IPS-18c (cell line): ENCODE results near the gene KCNQ1.

Experiments
- H3K4me3 ChIP-seq: 2 replicates; pipeline ENCODE4 v1.7.0; 2013; ENCODE audit warnings: low read depth, mild to moderate bottlenecking, low read length, moderate library complexity; ENCODE audit not compliant: insufficient read depth
- H3K9me3 ChIP-seq: one replicate; pipeline ENCODE4 v1.6.1; 2013; ENCODE audit warnings: mild to moderate bottlenecking, low read length, moderate library complexity; ENCODE audit not compliant: control insufficient read depth, insufficient read depth

KCNQ1 gene

DNA sequence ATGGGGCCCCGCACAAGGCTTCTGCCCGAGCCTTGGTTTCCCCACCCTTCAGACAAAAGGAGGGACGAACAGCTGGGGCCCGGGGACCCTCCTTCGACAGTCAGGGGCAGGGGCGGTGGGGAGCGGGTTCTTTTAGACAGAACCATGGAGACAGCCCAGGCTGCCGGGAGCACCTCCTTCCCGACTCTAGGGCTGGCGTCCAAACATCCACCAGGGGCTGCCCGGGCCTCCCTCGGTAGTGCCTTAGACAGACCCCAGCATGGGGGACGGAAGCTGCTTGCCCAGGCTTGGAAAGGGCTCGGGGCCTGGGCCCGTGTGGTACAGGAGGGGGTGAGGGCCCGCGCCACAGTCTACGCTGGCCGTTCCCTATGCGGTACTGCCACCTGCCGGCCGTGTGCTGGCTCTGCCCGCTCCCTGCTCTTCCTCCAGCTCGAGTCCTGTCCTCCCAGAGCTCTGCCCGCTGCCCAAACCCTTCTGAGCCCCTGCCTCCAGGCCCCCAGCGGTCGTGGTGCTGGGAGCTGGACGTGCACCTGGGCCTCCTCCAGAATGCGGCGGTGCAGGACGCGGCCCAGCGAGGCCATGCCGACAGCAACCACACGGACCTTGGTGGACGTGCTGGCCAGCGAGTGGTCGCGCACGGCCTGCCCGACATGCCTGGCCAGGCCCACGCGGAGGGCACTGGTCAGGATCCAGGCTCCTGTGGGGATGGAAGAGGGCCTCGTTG is 24.1 kb upstream of the KCNQ1 start:
- no peak overlapping the region for H3K4me3 ChIP-seq
- H3K9me3 ChIP-seq: peaks cover 5% of the 10 kb centered on the region

- H3K4me3 ChIP-seq: no peak overlapping the region
- peaks cover 5% of the 10 kb centered on the region for H3K9me3 ChIP-seq
Measured at GRCh38 chr11:2421226-2421994, 23.4 kb upstream of the KCNQ1 start.

- H3K9me3 ChIP-seq: peaks cover 5% of the 10 kb centered on the region
- no peak overlapping the region for H3K4me3 ChIP-seq
Measured at GRCh38 chr11:2421996-2422395, 22.8 kb upstream of the KCNQ1 start.

DNA sequence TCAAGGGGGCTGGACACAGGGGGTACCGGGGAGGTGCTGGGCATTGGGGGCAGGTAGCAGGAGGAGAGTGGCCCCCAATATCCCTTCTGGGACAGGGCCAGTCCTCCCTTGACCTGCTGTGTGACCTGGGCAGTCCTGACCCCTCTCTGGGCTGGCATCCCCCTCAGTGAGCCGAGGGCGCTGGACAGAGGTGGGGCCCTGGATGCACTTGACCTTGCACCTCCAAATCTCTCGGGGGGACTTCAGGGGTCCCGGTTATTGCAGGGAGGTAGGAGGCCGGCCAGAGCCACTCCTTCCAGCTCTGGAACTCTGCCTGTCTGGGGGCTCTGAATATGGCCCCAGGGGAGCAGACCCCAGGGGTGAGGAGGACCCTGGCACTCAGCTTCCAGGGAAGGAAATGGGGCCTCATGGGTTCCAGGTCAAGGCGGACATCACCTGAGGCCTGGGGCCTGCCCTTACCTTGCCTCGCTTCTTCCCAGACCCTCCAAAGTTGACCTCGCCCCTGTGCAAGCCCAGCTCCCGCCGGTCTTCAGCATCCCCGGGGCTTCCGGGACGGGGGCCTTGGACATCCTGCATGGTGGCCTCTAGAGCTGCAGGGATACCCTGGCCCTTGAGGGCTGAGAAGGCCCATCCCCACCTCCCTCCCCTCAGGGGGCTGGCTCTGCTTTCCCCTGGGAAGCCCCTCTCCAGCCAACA is 22.2 kb upstream of the KCNQ1 start:
- Histone ChIP-seq H3K4me3 (no peak overlapping the region), H3K9me3 (peaks cover 5% of the 10 kb centered on the region)

DNA sequence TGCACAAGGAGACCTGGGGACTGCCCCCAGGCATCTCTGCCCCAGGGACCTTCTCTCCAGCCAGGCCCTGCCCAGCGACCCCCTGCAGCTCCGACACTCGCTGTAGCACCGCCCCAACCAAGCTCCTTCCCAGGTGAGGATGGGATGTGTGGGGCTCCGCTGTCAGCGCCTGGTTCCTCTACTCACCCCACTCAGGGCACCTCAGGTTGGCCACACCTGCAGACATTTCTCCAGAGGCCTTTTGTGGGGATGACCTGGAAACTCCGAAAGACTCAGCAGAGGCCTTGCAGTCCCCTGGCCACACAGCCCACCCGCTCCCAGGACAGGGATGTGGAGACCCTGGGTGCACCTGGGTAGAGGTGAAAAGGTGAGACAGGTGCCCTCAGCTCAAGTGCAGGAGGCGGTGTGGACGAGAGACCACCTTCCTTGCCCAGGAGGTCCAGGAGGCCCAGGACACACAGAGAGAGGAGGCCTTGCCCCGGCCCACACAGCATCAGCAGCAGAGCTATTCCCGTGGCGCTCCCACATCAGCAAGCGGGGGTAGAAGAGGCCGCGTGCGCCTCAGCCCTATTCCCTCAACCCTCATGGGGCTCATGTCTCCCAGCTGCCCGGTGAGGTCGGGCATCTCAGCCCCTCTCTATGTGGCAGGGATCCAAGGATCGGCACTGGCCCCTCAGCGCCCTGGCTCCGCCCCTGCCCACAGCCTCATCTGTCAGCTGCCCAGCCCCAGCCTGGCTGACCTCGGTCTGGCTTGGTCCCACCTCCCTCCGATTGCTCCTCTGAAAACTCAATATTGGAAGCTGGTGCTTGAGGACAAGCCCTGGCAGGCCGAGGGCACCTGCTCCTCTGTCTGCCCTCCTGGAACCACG is 21.4 kb upstream of the KCNQ1 start:
- Histone ChIP-seq H3K9me3 (peaks cover 5% of the 10 kb centered on the region), H3K4me3 (no peak overlapping the region)

DNA sequence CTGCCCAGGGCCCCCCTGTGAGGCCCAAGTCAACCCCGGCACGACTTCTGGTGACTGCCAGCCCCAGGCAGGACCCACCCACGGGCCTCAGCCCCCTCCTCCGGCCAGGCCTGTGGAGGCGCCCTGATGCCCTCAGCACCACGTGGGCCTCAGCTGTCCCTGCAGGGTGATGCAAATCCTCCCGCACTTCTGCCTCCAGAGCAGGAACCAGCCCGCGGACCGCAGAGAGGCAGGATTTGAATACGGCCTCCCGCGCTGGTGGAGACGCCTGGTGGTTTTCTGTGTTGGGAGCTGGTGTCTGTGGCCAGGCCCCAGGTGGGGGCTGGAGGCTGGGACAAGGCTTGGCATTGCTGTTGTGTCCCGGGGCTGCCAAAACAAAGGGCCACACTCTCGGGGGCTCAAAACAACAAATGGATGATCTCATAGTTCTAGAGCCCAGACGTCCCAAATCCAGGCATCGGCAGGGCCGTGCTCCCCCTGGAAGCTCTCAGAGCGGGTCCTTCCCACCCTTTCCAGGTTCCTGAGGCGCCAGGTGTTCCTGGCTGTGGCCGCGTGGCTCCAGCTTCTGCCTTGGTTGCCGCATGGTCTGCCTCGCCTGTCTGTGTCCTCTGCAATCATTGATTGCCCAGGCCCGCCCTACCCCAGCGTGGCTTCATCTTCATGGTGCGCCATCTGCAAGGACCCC is 19.9 kb upstream of the KCNQ1 start:
- no peak overlapping the region for H3K4me3 ChIP-seq
- H3K9me3 ChIP-seq: peaks cover 5% of the 10 kb centered on the region

DNA sequence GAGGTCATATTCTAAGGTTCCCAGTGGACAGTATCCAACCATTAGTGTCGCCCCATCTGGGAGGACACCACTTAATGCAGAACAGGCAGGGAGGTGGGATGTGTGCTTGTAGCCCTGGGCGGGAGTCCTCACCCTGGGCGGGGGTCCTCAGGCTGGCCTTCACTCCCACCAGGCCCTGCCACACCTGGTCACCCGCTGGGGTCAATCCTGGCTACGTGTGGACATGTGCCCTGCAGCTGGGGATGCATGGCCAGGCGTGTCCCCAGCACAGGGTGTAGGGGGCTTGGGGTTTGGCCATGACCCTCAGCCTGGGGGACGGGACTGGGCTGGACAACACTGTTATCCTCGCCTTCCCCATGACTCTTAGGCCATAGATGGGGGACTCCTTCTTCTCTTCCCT is 19.3 kb upstream of the KCNQ1 start:
- no peak overlapping the region for H3K4me3 ChIP-seq
- H3K9me3 ChIP-seq: peaks cover 5% of the 10 kb centered on the region

- H3K4me3 ChIP-seq: no peak overlapping the region
- H3K9me3 ChIP-seq: peaks cover 5% of the 10 kb centered on the region
Measured at GRCh38 chr11:2426221-2426620, 18.6 kb upstream of the KCNQ1 start.

- H3K9me3 ChIP-seq: peaks cover 4% of the 10 kb centered on the region
- no peak overlapping the region for H3K4me3 ChIP-seq
Measured at GRCh38 chr11:2426826-2427521, 17.8 kb upstream of the KCNQ1 start.

DNA sequence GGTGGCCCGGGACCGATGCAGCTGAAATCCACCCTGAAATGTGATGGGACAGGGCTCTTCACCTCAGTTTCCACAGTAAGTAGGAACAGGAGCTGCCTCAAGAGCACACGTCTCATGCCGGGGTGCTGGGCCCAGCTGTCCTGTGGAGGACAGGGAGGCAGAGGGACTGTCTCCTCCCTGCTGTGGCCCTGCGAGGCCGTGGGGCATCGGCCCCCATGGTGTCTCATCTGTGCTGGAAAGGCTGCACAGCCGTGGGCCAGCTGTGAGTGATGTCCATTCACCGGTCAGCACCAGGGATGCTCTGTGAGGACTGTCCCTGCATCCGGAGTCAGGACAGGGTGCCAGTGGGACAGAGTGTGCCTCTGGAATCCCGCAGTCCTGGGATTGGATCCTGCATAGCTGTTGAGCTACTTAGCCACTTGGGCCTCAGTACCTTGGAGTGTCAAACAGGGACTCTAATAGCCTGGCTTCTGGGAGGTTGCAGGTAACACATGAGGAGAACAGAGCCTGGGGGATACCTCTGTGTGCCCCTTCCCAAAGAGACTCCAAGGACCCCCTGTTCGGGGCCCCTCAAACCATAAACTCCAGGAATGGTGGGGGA is 17.0 kb upstream of the KCNQ1 start:
- H3K9me3 ChIP-seq: peaks cover 2% of the 10 kb centered on the region
- H3K4me3 ChIP-seq: no peak overlapping the region

- Histone ChIP-seq H3K4me3 (no peak overlapping the region), H3K9me3 (peaks cover 2% of the 10 kb centered on the region)
Measured at GRCh38 chr11:2428322-2428795, 16.4 kb upstream of the KCNQ1 start.

DNA sequence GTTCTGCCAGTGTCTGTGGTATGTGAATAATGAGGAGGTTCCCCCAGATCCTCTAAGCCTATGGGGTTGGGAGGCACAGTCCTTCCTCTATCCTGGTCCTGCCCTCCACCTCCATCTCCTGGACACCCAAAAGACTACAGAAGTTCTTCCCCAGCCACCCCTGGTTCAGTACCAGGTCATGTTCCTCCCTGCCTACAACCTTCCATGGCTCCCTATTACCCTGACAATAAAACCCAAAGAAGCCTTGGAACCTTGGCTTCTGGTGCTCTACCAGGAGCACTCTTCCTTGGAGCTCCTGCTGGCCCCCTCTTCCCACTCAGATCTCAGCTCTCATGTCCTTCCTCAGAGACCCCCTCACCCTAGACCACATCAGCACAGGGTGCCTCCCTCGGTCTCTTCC is 13.4 kb upstream of the KCNQ1 start:
- peaks cover 2% of the 10 kb centered on the region for H3K9me3 ChIP-seq
- H3K4me3 ChIP-seq: no peak overlapping the region

DNA sequence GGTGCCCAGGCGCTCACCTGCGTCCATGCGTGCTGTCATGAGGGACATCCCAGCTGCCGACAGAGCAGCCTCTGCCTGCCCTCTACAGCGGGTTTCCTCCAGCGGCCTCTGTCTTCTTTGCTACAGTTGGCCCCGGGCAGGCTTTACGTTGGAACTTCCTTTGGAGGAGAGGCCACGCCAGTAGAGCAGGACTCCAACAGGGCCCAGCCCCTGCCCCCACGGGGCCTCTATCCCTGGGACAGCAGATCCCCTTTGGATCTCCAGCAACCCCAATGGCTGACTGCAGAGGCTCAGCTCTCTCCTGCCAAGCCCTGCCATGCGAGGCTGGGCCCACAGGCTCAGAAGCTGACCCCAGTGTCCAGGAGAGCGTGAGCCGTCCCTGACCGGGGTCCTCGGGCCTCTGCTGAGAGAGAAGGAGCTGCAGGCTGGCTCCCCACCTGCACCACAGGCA is 12.6 kb upstream of the KCNQ1 start:
- Histone ChIP-seq H3K9me3 (peaks cover 2% of the 10 kb centered on the region), H3K4me3 (no peak overlapping the region)

DNA sequence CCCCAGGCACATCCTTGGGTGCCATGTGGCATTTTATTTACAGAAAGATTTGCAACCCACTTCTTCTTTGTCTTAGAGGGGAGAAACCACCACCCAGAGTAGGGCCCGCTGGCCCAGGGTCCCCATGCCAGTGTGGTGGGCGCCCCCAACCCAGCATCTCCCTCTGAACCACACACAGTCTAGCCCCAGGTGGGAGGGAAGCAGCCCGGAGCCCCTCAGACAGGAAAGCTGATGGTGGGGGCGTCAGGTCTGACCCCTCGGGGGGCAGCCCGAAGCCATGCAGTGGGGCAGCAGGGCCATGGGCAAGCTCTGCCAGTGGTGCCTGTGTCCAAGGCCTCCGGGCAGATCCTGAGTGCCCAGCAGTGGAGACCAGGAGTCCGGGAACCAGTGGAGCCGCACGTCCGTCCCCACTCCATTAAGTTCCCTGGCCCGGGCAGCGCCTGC is 12.2 kb upstream of the KCNQ1 start:
- H3K4me3 ChIP-seq: no peak overlapping the region
- H3K9me3 ChIP-seq: peaks cover 2% of the 10 kb centered on the region

DNA sequence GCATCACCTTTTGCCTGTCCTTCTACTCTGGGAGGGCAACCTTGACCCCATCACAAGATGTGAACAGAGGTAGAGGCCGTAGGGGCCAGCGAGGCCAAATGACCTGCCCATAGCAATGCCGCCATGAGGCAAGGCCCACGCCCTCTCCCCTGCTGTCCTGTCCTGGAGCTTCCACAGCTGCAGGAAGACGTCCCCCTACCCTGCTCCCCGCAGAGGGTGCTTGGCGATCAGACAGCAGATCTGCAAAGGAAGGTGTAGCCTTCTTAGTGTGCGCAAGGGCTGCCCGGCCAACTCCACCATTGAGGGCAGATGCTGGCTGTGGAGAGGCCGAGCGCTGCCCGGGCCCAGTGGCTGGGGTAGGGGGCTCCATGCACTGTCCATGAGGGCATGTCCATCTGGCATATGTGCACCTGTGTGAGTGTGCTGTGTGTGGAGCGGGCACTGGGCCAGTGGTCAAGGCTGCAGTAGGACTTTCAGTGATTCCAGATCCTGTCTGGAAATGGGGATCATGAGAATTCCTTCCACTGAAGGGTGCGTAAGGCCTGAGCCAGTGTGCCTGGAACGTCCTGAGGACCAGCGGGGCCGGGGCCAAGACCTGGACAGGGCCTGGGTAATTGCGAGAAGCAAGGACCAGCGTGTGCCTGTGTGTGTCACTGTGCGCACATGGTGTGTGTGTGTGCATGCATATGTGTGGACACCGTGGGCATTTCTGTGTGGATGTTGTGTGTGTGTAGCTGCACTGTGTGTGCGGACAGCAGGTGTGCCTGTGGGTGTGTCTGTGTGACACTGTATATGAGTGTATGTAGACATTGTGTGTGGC is 11.5 kb upstream of the KCNQ1 start:
- Histone ChIP-seq H3K4me3 (no peak overlapping the region), H3K9me3 (peaks cover 2% of the 10 kb centered on the region)
